ENCODE data around the gene SYCP1. TPM values are rescaled to one million over a fixed set of nuclear protein-coding genes. Genes with fewer than 3 reads are reported as not detected.

SYCP1 gene
- total RNA-seq, 1 experiment from 2014 or later = not detected

- intact Hi-C loops (cut with micrococcal nuclease; ENCODE audit: unreplicated experiment) = no loop called here
- CTCF ChIA-PET = interaction anchor here (1.0 to 1.5 kb wide), 2 partner anchors 61 to 65 kb away, joined by 3 to 6 read pairs; no protein-coding TSS in a partner anchor
- Histone ChIP-seq H3K36me3 (ENCODE audit: control insufficient read depth, insufficient read depth, low read length) (no peaks in the 10 kb centered on the region), H3K4me1 (no peaks in the 10 kb centered on the region), H3K4me3 (ENCODE audit: low read depth, low read length) (no peak overlapping the region), H3K27me3 (replicated peaks; ENCODE audit: control insufficient read depth, insufficient read depth, low read length) (no peaks in the 10 kb centered on the region), H3K9me3 (no peaks in the 10 kb centered on the region)
- POLR2A ChIA-PET = no interaction called here
- Mint-ChIP-seq H3K27me3 (ENCODE audit: insufficient read depth, unreplicated experiment) (no peaks in the 10 kb centered on the region), H3K4me1 (ENCODE audit: low read depth, unreplicated experiment) (no peaks in the 10 kb centered on the region), H3K36me3 (ENCODE audit: insufficient read depth, unreplicated experiment) (no peaks in the 10 kb centered on the region), H3K4me3 (ENCODE audit: unreplicated experiment) (no peak overlapping the region), H3K9me3 (ENCODE audit: unreplicated experiment) (peaks cover 4% of the 10 kb centered on the region), H3K27ac (ENCODE audit: unreplicated experiment) (no peak overlapping the region)
- no peak for TF ChIP-seq CTCF (IDR thresholded peaks at IDR 0.05; ENCODE audit: insufficient read depth in 1 of 2, low read depth in 1 of 2, low read length in 1 of 2, severe bottlenecking in 1 of 2, unreplicated experiment in 1 of 2)
- no TSS peak for BruUV-seq (replicated peaks)
- no peak for DNase-seq
These were observed 122.2 kb downstream of the SYCP1 start for GRCh38 chr1:114976891-114977290.

- peaks cover 16% of the 10 kb centered on the region for H3K9me3 Mint-ChIP-seq (ENCODE audit: unreplicated experiment)
- H3K4me1 Mint-ChIP-seq (ENCODE audit: low read depth, unreplicated experiment) = no peaks in the 10 kb centered on the region
- DNase-seq = peak; percentile 49 to 60
- H3K9me3 ChIP-seq = no peaks in the 10 kb centered on the region
- no peak overlapping the region for H3K27ac Mint-ChIP-seq (ENCODE audit: unreplicated experiment)
- no peaks in the 10 kb centered on the region for H3K36me3 ChIP-seq (ENCODE audit: control insufficient read depth, insufficient read depth, low read length)
- BruUV-seq (replicated peaks) = no TSS peak
- no peaks in the 10 kb centered on the region for H3K27me3 Mint-ChIP-seq (ENCODE audit: insufficient read depth, unreplicated experiment)
- intact Hi-C loops (cut with micrococcal nuclease; ENCODE audit: unreplicated experiment) = loop anchor here (1.0 kb wide), 3 partner anchors 58 to 134 kb away; no protein-coding TSS in a partner anchor
- no peaks in the 10 kb centered on the region for H3K27me3 ChIP-seq (replicated peaks; ENCODE audit: control insufficient read depth, insufficient read depth, low read length)
- peak; percentile 42 to 54 for TF ChIP-seq CTCF (IDR thresholded peaks at IDR 0.05; ENCODE audit: insufficient read depth in 1 of 2, low read depth in 1 of 2, low read length in 1 of 2, severe bottlenecking in 1 of 2, unreplicated experiment in 1 of 2)
- no peaks in the 10 kb centered on the region for H3K4me1 ChIP-seq
- ChIA-PET POLR2A (no interaction called here), CTCF (interaction anchor here (1.2 kb wide), 1 partner anchor 62 kb away, joined by 6 read pairs; no protein-coding TSS in a partner anchor)
- no peak overlapping the region for H3K4me3 ChIP-seq (ENCODE audit: low read depth, low read length)
- no peaks in the 10 kb centered on the region for H3K36me3 Mint-ChIP-seq (ENCODE audit: insufficient read depth, unreplicated experiment)
- H3K4me3 Mint-ChIP-seq (ENCODE audit: unreplicated experiment) = no peak overlapping the region
These were observed 124.7 kb downstream of the SYCP1 start for GRCh38 chr1:114979278-114979891.

GRCh38 chr1:114982251-114982650 is 127.6 kb downstream of the SYCP1 start:
- Mint-ChIP-seq H3K4me1 (ENCODE audit: low read depth, unreplicated experiment) (no peaks in the 10 kb centered on the region), H3K27me3 (ENCODE audit: insufficient read depth, unreplicated experiment) (no peaks in the 10 kb centered on the region), H3K9me3 (ENCODE audit: unreplicated experiment) (peaks cover 16% of the 10 kb centered on the region), H3K4me3 (ENCODE audit: unreplicated experiment) (no peak overlapping the region), H3K27ac (ENCODE audit: unreplicated experiment) (no peak overlapping the region), H3K36me3 (ENCODE audit: insufficient read depth, unreplicated experiment) (no peaks in the 10 kb centered on the region)
- no peak overlapping the region for H3K4me3 ChIP-seq (ENCODE audit: low read depth, low read length)
- intact Hi-C loops (cut with micrococcal nuclease; ENCODE audit: unreplicated experiment) = no loop called here
- no peak for TF ChIP-seq CTCF (IDR thresholded peaks at IDR 0.05; ENCODE audit: insufficient read depth in 1 of 2, low read depth in 1 of 2, low read length in 1 of 2, severe bottlenecking in 1 of 2, unreplicated experiment in 1 of 2)
- DNase-seq = no peak
- H3K27me3 ChIP-seq (replicated peaks; ENCODE audit: control insufficient read depth, insufficient read depth, low read length) = no peaks in the 10 kb centered on the region
- CTCF ChIA-PET = interaction anchor here (1.1 kb wide), 1 partner anchor 71 kb away, joined by 4 read pairs; no protein-coding TSS in a partner anchor
- POLR2A ChIA-PET = no interaction called here
- H3K4me1 ChIP-seq = no peaks in the 10 kb centered on the region
- no peaks in the 10 kb centered on the region for H3K9me3 ChIP-seq
- no peaks in the 10 kb centered on the region for H3K36me3 ChIP-seq (ENCODE audit: control insufficient read depth, insufficient read depth, low read length)
- no TSS peak for BruUV-seq (replicated peaks)

All from Caco-2 (cell line).